Measurements from ENCODE around the gene MRPL24.
"Not testable (repeated sequence)": the region's sequence is repeated elsewhere in the genome, so short reads cannot be mapped to it uniquely, and the experiment has no call there.

The MRPL24 gene

GRCh38 chr1:156760092-156760795, 19.4 kb upstream of the MRPL24 start:
- DNase-seq (ENCODE audit: low read depth) = no peak

- not testable (repeated sequence) for DNase-seq (ENCODE audit: low read depth)
These were observed 16.8 kb upstream of the MRPL24 start for GRCh38 chr1:156757572-156758253.

GRCh38 chr1:156756355-156756754, 15.5 kb upstream of the MRPL24 start:
- DNase-seq (ENCODE audit: low read depth) = no peak

- DNase-seq (ENCODE audit: low read depth) = no peak
These were observed 14.7 kb upstream of the MRPL24 start for GRCh38 chr1:156755527-156755950.

- no peak for DNase-seq (ENCODE audit: low read depth)
These were observed 13.3 kb upstream of the MRPL24 start for GRCh38 chr1:156754219-156754618.

- DNase-seq (ENCODE audit: low read depth) = no peak
These were observed 12.1 kb upstream of the MRPL24 start for GRCh38 chr1:156752843-156753482.

- peak; percentile 96 for DNase-seq (ENCODE audit: low read depth)
These were observed 11.0 kb upstream of the MRPL24 start for GRCh38 chr1:156751757-156752481.

- no peak for DNase-seq (ENCODE audit: low read depth)
These were observed 10.5 kb upstream of the MRPL24 start, which contains the start of gene HDGF for GRCh38 chr1:156751451-156751756. Gene HDGF, minus strand, starts transcription at chr1:156751675. Its CDS starts 246 bp downstream, at chr1:156751429.

- no peak for DNase-seq (ENCODE audit: low read depth)
These were observed 10.0 kb upstream of the MRPL24 start for GRCh38 chr1:156750711-156751450.

- DNase-seq (ENCODE audit: low read depth) = no peak
These were observed 9.3 kb upstream of the MRPL24 start for GRCh38 chr1:156750191-156750672.

GRCh38 chr1:156749419-156750118, 8.7 kb upstream of the MRPL24 start:
- DNase-seq (ENCODE audit: low read depth) = no peak

GRCh38 chr1:156748670-156749418, 8.0 kb upstream of the MRPL24 start:
- DNase-seq (ENCODE audit: low read depth) = no peak

- no peak for DNase-seq (ENCODE audit: low read depth)
These were observed 7.1 kb upstream of the MRPL24 start for GRCh38 chr1:156747742-156748669.

- no peak for DNase-seq (ENCODE audit: low read depth)
These were observed 6.1 kb upstream of the MRPL24 start for GRCh38 chr1:156746728-156747631.

GRCh38 chr1:156746406-156746727, 5.5 kb upstream of the MRPL24 start:
- no peak for DNase-seq (ENCODE audit: low read depth)

- no peak for DNase-seq (ENCODE audit: low read depth)
These were observed 5.0 kb upstream of the MRPL24 start for GRCh38 chr1:156745881-156746280.

- no peak for DNase-seq (ENCODE audit: low read depth)
These were observed 4.0 kb upstream of the MRPL24 start for GRCh38 chr1:156744786-156745419.

GRCh38 chr1:156744344-156744743, 3.5 kb upstream of the MRPL24 start:
- no peak for DNase-seq (ENCODE audit: low read depth)
